Measurements from ENCODE around the gene PDCD1.
"Not testable (repeated sequence)": the region's sequence is repeated elsewhere in the genome, so short reads cannot be mapped to it uniquely, and the experiment has no call there.

PDCD1 gene

DNA sequence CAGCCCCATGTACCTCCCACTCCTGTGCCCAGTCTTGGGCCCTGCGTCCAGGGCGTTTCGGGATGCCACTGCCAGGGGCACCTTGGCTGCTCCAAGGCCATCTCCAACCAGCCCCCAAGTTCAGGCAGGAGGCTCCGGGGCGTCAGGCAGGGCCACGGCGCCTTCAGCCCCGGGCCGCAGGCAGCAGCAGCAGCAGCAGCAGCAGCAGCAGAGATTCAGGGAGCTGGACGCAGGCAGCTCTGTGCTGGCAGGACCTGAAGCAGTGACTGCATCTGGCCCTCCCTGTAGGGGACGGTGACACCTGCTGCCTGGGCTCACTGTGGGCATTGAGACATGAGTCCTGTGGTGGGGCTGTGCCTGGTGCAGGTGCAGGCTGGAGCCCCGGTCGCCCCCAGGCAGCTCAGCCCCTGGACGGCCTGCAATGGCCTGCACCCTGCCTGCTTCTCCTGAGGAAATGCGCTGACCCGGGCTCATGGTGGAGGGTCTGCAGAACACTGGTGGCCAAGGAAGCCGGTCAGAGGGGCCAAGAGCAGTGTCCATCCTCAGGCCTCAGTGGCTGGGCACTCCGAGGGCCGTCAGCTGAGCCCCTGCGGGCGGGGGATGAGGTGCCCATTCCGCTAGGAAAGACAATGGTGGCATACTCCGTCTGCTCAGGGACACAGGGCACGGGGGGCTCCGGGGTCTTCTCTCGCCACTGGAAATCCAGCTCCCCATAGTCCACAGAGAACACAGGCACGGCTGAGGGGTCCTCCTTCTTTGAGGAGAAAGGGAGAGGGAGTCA lies 8.0 kb downstream of the PDCD1 start:
- DNase-seq: no peak

DNA sequence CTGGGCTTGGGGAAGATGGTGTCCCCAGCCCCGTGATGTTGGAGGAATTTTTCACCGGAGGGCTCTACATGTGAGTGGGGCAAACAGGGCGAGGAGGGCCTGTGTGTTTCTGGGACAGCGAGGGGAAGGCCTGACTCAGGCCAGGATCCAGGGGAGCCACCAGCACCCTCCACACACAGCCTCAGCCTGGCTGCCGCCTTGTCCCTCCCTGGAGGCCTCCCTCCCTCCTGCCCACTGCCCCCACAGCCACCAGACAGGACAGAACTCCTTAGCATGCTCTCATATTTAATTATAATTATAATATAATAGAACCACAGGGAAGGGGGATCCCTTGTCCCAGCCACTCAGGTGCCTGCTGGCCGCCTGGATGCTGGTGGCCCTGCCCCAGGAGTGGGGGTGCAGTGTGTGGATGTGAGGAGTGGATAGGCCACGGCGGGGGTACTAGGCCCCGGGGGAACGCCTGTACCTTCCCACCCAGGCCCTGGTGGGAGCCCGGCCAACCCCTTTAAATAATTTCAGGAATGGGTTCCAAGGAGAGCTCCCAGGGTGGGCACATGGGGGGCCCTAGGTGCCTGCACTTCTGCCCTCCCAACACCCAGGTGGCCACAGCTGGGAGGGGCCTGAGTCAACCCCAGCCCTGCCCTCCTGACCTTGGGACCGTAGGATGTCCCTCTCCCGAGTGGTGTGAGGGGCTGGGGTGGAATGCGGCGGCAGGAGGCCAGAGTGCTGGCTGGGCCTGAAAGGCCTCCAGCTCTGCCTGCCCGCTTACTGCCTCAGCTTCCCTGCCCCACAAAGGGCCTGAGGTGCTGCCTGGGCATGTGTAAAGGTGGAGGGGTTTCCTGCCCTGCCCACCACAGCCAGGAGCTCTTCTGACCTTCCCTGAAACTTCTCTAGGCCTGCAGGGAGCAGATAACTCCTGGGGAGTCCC lies 8.8 kb downstream of the PDCD1 start:
- no peak for DNase-seq

DNA sequence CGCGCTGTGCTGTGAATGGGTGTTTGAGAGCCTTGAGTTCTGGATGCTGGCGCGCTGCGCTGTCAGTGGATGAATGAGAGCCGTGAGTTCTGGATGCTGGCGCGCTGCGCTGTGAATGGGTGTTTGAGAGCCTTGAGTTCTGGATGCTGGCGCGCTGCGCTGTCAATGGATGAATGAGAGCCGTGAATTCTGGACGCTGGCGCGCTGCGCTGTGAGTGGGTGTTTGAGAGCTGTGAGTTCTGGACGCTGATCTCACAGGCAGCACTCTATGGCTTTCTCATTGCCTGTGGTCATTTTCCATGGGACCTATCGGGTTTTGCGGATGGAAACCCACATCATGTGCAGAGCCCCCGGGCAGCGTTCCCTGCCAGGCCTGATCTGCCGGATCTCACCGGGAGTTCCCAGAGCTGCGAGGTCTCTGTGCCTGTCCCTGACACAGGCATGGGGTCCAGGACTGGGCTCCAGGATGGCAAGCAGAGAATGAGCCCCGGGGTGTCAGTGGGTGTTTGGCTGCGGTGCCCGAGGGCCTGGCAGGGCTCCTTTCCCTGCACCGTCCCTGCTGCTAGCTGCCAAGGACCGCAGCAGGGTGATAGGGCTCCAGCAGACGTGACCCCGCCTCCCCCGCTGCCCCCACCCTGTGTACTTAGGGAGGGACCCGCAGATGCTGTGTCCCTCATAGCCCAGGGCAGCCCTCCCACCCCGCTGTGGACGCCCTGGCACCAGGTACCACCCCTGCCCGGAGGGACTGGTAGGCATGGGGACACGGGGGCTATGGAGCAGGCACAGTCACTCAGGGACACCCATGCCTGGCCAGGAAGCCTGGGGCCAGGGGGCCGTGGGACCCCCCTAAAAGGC lies 9.7 kb downstream of the PDCD1 start:
- no peak for DNase-seq

DNA sequence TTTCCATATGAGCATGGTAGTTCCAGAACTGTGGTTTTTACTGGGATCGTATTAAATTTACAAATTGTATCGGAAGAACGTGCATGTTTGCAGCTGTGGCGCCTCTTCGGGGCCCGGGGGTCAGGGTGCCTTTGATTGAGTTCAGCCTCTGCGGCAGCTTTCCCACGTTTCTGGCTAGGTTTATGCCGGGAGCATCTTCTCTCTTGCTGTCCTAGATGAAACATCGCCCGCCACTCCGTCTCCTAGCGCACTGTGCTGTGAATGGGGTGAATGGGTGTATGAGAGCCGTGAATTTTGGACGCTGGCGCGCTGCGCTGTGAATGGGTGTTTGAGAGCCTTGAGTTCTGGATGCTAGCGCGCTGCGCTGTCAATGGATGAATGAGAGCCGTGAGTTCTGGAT lies 12.3 kb downstream of the PDCD1 start:
- no peak for DNase-seq

DNA sequence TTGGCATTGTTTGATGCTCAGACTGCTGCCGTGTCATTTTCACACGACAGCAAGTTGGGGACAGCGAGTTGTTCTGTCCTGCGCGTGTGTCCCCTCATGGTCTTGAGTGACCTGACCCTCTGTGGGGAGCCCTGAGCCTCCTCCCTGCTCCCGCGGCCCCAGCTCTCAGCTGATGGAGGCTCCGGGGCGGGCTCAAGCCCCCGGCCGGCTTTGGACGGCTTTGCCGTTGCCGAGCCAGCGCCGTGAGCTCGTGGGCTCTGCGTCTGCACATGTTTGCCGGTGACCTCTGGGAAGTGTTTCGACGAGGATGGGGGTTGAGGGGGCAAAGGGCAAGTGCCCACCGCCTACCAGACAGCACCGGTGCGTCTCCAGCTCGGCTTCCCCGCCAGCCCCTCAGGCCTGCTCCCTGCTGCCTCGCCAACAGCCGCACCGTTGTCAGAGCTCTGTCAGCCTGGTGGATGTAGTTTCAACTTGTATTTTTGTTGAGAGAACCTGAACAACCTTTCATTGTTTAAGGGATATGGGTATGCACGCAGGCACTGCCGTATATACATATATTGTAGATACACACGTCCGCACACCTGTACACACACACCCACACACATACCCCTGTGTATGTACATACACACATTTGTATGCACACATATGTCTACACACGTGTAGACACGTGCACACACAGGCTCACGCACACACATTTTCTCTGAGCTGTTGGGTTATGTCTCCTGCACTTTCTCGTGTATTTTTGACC lies 13.7 kb downstream of the PDCD1 start:
- DNase-seq: no peak

DNA sequence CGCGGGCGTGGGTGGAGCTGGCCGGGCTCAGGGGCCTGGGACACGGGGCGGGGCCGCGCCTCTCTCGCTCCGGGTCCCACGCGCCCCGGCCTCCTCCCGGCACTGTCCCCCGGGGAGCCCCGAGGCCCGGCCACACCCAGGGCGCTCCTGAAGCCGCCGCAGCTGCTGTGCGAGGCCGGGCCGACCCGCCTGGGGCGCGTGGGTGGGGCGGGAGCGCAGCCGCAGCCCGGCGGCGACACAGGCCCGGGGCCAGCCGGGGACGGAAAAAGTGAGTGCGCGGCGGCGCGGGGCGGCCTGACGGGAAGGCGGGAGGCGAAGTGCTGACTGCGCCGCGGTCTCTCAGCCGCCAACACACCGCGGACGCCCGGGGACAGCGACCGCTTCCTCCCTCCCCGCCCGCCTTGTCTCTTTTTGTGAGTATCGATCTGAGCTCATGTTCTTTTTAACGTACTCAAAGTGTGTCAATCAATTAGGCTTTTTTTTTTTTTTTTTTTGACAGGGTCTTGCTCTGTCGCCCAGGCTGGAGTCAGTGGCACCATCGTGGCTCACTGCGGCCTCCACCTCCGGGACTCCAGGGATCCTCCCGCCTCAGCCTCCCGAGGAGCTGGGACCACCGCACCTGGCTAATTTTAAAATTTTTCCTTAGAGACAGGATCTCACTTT lies 14.5 kb downstream of the PDCD1 start:
- DNase-seq: no peak

DNA sequence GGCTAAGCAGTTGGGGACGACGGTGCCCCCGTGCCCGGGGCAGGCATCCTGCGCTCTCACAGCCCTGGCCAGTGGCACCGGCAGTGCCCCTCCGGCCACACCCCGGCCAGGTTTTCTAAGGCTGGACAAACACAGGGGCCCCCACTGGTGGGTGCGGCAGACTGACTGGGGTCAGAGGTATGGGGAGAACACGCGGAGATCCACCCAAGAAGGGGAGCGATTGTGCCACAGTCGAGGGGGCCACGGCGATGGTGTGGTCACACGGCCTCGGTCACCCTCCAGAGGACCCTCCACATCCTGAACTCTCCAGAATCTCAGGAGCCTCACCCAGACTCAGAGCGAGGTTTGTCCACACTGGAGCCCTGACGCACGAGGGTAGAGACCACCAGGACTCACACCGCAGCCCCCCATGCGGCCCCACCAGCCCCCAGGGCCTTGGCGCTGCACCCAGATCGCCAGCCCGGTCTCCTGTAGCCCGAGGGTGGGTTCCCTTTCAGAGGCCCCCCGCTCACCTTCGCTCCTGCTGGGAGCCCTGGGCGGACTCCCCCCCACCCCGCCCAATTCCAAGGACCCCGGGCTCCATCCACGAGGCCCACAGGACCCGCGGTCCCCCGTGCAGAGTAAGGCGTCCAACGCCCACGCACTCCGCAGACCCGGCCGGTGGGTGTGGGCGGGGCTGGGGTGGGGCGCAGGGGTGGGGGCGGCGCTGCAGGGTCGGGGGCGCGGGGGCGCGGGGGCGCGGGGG lies 15.2 kb downstream of the PDCD1 start:
- no peak for DNase-seq

DNA sequence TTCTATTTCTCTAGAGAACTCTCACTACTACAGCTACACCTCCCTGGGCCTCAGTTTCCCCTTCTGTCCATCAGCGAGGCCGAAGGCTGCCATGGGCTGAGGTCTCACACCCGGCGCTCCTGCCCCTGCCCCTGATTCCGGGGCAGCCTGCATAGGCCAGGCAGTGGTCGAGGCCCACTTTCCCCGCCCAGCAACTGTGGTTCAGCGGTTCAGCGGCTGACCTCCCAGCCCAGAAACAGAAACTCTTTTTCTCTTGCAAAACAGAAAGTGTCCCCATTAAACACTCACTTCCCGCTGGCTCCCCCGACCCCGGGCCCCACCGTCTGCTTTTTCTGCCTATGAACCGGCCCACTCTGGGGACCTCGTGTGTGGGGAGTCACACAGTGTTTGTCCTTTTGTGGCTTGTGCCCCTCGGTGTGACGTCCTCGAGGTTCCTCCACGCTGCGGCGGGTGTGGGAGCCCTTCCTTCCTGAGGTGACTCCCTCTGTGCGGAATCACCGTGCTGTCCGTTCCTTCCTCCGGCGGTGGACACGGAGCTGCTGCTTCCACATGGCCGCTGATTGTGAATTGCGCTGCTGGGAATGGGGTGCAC lies 16.0 kb downstream of the PDCD1 start:
- no peak for DNase-seq

DNA sequence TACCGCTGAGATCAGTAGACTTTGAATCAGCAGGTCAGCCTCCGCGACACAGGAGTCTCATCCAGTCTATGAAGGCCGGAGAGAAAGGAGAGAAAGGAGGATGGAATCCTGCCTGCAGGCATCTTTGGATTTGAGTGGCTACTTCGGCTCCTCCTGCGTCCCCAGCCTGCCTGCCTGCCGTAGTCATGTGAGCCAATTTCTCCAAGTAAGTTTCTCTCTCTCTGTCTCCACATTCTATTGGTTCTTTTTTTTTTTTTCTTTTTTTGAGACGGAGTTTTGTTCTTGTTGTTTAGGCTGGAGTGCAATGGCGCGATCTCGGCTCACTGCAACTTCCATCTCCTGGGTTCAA lies 16.7 kb downstream of the PDCD1 start:
- DNase-seq: no peak

DNA sequence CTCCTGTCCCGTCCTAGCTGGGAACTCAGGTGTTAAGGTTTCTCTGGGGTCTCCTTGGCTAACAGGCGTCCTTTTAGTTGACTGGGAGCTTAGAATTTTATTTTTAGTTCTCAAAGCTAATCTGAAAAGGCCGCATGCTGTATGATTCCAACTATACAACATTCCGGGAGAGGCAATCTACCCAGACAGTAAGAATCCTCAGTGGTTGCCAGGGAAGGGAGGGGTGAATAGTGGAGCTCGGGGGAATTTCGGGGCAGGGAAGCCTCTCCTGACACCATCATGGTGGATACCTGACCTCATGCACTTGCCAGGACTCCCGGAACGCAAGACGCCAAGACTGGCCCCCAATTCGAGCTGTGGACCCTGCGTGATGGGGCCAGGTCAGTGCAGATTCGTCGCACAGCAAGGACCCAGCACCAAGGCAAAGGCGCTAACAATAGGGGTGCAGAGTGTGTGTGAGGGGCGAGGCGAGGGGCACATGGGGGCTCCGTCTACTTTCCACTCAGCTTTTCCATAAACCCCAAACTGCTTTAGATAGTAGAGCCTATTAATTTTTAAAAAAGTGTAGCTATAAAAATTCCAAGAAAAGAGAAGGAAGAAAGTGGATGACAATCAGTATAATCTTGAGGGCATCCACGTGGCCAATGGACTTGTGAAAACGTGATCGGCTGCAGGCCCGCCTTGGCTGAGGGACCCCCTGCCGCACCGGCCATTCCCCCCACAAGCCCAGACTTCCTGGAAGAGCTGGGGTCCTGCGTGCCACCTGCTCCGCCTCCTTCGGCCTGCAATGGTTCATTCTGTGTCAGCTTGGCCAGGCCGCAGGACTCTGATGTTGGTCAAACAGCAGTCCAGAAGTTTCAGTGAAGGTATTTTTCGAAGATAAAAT lies 17.3 kb downstream of the PDCD1 start:
- no peak for DNase-seq

DNA sequence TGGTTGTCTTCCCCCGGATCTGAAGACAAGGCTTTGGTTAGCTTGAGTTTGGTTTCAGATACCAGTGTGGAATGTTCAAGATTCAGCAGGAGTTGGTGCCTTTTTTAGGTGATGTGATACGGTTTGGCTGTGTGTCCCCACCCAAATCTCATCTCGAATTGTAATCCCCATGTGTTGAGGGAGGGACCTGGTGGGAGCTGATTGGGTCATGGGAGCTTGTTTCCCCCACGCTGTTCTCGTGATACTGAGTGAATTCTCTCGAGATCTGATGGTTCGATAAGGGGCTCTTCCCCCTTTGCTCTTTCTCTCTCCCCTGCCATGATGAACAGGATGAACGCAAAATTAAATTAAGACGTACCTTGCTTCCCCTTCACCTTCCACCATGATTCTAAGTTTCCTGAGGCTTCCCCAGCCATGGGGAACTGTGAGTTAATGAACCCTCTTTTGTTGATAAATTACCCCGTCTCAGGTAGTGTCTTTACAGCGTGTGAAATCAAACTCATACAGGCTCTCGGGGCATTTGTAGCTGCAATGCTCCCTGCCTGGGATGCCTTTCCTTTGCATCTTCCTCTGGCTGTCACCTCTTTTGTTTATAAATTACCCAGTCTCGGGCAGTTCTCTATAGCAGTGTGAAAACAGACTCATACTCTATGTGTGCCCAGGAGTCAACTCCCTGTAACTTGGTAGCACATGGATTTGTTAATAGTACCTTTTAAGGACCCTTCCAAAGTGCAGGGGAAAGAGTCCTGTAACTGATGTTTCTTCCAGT lies 21.3 kb downstream of the PDCD1 start:
- DNase-seq: no peak

DNA sequence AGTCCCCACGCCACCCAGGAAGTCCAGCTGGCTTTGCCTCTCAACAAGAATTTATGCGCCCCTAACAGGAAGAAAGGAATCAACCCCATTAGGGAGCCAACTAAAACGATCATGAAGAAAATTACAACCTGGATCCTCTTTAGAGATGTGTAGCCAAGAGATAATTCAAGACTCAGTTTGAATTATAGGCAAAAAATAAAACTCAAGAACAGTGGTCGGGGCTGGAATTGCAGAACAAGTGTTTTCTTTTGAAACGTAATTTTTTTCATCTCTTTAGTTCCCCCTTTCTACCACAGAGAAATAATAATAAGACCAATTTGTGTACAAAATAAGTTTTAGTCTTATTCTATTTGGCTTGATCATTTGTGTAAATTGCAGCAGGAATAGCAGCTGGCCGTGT lies 22.4 kb downstream of the PDCD1 start:
- no peak for DNase-seq

DNA sequence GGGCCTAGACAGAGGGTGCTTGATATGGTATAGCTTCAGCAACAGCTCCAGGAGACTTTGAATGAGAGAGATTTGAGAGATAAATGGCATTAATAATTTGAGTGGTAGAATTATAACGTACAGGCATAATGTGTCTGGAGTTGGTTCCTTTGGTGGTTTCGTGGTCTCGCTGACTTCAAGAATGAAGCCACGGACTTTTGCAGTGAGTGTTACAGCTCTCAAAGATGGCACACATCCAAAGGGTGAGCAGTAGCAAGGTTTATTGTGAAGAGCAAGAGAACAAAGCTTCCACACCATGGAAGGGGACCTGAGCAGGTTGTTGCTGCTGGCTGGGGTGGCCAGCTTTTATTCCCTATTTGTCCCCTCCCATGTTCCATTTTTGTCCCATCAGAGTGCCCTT lies 23.1 kb downstream of the PDCD1 start:
- no peak for DNase-seq

DNA sequence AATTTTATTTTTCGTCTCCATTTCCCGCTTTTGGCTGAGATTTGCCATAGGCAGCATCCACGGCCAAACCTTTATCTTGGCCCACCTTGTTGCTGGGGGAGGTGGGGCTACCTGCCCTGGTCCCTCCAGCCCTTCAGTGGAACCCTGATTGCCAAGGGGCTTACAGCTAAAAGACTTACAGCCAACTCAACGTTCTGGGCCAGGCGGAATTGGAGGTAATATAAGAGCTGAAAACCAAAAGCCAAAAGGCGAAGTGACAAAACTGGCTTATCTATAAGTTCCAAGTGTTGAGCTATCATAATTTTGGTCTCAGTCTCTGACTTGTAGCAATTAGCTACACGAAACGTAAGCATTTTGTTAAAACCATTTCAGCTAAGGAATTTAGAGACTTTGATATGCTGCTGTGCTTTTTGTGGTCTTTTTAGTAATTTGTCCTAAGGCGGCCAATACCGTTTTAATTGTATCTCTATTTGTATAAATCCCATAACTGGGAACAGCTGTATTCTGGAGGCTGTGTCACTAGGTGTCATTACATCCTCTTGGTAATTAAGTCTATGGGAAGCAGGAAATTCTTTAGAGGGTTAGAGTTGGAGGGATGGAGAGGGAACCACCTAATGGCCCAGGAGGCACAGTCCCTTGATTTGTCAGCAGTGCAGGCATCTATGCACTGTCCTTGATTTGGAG lies 24.0 kb downstream of the PDCD1 start:
- no peak for DNase-seq

DNA sequence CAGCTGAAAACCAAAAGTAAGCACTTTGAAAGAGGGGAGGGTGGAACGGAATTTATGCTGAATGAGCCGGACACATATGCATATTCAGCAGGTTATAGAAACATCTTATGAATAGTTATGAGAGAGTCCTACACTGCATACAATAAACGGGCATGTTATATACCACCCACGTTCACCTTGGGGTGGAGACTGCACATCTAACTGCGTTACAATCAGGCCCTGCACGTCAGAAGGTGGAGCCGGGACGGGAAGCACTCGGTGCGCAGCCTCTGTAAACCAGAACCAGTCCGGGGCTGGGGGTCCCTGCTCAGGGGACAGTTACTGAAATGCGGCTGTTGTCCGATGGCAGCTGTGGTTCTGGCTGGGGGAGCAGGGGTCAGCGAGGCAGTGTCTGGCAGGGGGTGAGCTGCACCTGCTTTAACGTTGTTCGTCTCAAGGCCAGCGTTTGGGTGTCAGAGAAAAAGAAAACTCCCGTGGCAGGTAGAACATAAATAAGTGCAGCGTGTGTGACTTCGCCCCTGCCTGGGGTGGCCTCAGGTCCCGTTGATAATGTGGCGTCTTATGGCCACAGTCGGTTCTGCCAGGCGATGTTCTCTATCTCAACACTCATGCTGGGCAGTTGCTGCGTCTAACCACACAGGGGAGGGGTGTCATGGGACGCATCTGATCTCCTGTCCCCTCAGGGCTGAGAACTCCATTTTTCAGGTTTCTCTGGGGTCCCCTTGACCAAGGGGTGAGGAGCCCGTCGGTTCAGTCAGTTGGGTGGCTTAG lies 24.8 kb downstream of the PDCD1 start:
- not testable (repeated sequence) for DNase-seq

DNA sequence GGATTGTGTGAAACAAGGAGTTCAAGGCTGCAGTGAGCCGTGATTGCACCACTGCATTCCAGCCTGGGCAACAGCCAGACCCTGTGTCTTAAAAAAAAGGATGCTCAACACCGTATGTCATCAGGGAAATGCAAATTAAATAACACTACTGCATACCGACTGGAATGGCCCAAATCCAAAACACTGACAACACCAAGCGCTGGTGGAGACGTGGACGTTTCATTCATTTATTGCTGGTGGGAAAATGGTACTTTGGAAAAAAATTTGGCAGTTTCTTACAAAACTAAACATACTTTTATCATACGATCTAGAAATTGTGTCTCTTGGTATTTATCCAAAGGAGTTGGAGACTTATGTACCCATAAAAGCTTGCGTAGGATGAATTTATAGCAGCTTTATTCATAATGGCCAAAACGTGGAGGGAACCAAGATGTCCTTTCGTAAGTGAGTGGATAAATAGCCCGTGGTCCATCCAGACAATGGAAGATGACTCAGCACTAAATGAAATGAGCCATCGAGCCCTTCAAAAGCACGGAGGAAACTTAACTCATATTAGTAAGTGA lies 25.5 kb downstream of the PDCD1 start:
- no peak for DNase-seq

DNA sequence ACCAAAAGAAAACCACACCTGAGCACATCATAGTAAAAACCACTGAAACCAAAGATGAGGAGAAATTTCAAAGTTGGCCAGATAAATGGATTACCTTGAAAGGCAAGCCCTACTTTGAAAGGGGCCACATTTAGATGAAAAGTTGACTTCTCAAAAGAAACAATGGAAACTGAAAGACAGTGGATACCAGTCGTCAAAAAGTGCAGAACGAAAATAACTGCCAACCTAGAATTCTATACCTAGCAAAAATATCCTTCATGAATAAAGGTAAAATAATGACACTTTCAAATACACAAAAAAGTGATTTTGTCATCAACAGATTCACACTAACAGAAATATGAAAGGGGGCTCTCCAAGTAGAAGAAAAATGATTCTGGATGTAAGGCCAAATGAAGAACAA lies 31.3 kb downstream of the PDCD1 start:
- no peak for DNase-seq

Measured in NCI-H2029 (cell line).